GM12801 (cell line): ENCODE data around the gene ZNF800.

ENCODE experiments used
- TF ChIP-seq, protein P1 (sequence below): IDR thresholded peaks from one replicate; pipeline ENCODE4 v1.5.1; 2011; ENCODE audit warnings: control low read depth; ENCODE audit not compliant: insufficient read length; ENCODE audit errors: extremely low read depth

The ZNF800 gene

DNA sequence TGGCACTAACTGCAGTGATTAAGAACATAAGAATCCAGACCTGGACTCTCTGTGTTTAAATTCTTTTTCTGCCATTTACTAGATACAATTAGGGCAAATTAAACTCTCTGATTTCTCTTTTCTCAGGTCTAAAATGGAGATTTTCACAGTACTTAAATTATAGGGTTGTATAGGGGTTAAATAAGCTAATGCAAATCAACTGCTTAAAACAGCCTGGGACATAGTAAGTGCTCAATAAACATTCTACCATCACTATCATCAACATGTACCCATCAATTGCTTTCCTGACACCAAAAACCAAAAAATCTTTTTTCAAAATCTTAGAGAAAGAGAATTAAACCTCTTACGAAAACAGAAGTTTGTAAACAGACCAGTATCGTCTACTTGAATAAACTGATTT is 4.5 kb downstream of the ZNF800 start:
- TF ChIP-seq, protein P1, sequence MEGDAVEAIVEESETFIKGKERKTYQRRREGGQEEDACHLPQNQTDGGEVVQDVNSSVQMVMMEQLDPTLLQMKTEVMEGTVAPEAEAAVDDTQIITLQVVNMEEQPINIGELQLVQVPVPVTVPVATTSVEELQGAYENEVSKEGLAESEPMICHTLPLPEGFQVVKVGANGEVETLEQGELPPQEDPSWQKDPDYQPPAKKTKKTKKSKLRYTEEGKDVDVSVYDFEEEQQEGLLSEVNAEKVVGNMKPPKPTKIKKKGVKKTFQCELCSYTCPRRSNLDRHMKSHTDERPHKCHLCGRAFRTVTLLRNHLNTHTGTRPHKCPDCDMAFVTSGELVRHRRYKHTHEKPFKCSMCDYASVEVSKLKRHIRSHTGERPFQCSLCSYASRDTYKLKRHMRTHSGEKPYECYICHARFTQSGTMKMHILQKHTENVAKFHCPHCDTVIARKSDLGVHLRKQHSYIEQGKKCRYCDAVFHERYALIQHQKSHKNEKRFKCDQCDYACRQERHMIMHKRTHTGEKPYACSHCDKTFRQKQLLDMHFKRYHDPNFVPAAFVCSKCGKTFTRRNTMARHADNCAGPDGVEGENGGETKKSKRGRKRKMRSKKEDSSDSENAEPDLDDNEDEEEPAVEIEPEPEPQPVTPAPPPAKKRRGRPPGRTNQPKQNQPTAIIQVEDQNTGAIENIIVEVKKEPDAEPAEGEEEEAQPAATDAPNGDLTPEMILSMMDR = no peak

DNA sequence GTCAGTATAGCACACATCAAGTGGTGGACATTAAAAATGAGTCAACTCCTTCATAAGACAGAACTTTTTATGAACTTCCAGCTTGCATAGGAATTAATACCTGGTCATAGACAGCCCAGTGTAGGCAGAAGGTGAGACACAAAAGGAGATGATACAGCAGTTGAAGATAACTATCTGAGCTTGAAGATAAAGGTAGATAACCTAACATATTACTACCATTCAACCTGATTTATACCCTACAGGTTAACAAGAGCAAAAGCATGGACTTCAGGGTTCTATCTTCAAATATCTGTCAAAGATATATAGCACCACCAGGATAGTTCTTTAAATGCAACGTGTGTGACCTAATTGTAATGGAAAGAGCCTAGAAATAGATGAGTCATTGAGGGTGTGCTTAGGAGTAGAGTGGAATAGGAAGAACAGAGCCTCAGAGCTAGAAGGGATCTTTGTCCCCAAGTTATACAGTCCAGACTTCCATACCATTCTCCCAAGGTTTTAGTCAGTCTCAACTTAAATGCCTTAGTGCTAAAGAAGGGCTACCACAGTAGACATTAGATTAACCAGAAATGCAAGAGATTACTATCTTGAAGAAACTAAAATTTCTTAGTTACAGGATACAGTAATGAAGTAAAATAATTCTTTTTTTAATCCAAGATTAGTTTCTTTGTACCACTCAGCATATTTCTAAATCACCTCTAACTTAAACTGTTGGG is 9.2 kb downstream of the ZNF800 start:
- TF ChIP-seq, protein P1 = no peak

DNA sequence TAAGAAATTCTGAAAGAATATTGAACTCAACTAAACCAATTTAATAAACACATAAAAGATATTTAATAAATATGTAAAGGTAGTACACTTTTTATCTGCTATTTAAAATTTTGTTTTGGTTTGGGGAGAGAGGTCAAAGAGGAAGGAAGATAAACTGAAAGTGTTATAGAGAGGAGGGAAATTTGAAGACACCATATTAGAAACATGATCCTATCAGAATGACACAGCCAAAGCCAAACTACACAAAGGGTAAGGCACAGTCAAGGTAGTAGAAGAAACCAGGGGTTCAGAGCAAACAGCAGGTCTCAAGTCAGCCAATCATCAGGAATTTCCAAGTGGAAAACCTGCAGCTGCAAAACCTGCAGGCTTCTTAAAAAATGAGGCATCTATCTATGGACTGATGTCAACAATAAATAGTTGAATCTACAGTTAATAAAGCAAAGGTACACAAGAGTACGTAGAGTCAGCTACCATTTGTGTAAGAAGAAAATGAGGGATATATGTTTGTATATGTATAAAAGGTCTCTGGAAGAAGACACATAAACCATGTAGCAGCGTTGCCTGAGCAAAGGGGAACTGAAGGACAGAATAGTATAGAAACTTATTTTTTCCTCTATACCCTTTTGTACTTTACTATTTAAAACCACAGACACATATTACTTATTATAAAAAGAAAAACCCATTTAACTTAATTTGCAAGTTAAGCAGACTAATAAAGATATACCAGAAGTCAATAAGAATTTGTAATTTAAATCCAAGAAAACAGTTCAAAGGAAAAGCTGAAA is 10.0 kb downstream of the ZNF800 start:
- TF ChIP-seq, protein P1 = no peak

DNA sequence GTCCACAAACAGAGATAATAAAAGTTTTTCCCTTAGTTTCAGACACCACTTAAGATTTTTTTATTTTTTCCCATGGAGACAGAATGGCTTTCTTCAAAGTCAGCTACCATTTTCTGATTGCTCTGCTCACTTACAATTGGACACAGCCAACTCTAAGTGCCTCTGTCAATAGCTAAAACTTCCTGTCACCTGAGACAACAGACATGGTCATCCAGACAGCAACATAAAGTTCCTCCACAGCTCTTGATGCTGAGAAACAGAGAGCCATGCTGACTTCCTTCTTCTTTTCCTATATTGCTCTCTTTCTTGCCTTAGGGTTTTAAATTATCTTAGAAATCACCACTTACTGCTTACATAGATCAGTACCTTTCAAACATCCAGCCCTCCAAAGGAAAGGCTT is 12.0 kb downstream of the ZNF800 start:
- TF ChIP-seq, protein P1 = no peak

DNA sequence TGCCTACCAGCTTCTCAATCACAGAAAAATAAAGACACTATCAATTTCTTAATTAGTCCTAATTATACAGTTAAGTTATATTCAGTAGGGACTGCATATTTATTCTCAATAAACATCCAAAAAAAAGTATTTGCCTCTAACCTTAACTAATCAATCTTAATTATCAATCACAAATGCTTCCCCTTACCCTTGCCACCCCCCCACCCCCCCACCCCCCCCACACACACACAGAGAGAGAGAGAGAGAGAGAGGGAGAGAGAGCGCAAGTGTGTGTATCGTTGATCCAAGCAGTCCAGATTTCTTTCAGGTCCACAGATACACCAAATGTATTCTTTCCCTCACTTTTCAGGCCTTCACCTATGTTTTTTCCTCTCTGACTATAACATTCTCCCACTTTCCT is 12.9 kb downstream of the ZNF800 start:
- TF ChIP-seq, protein P1 = no peak

DNA sequence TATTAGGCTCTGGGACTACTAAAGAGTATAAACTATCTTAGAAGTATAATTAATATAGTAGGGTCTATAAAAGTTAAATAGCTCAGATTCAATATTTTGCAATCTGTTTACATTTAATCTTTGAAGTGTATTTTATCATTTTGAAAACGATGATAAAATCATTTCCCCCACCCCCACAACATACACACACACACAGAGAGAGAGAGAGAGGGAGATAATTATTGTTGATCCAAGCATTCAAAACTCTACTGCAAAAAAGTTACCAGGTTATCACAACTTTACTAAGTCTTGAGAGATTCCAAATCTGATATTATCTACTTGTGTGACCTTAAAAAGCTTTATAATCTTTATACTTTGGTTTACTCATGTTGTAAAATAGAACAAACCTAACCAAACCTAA is 14.0 kb downstream of the ZNF800 start:
- TF ChIP-seq, protein P1 = no peak

DNA sequence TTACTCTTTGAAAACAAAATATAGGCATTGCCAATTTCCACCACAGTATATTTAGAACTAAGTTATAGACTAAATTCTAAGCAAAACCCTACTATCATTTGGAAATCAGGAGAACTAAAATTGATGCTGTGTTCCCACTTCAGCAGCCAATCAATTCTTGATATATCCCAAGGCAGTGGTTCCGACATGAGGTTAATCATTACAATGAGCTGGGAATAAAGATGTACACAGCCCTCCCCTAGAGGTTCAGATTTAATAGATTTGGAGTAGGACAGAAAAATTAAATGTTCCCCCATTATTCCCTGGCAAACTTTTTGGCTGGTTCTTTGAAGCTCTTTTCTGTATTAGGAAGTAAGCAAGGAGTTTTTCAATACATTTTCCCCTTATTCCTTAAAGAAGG is 15.1 kb downstream of the ZNF800 start:
- TF ChIP-seq, protein P1 = no peak
